Measurements from ENCODE around the gene KRTAP20-2.

The KRTAP20-2 gene

GRCh38 chr21:30628109-30628508 is 6.9 kb upstream of the KRTAP20-2 start:
- no peak for DNase-seq (ENCODE audit: low spot score in 2 of 2)
- Mint-ChIP-seq H3K36me3 (no peaks in the 10 kb centered on the region), H3K4me3 (no peak overlapping the region), H3K9me3 (peaks cover 3% of the 10 kb centered on the region), H3K27ac (no peak overlapping the region), H3K27me3 (no peaks in the 10 kb centered on the region), H3K4me1 (no peaks in the 10 kb centered on the region)
- ATAC-seq (ENCODE audit: low read depth), result no peak

GRCh38 chr21:30629200-30629599 is 5.8 kb upstream of the KRTAP20-2 start:
- DNase-seq (ENCODE audit: low spot score in 2 of 2), result no peak

DNA sequence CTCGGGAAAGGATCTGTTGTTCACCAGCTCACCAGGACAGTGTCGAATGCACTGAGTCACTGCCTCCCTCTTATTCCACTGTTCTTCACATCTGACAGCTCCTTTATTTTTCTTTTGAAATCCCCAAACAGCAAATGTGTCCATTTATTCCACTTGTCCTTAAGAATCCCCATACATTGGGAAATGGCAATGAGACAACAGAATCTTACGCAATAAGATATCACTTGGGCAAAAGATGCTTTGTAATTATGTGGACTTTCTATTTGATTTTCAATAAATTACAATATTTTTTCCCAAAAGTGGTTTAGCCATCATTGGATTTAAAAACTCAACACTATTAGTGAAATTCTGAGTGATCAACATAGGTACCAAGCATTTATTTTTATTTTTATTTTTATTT is 3.7 kb downstream of the KRTAP20-2 start:
- ATAC-seq (ENCODE audit: low read depth) (no peak), DNase-seq (ENCODE audit: low spot score in 2 of 2) (no peak)
- Mint-ChIP-seq H3K27me3 (no peaks in the 10 kb centered on the region), H3K9me3 (peaks cover 3% of the 10 kb centered on the region), H3K36me3 (no peaks in the 10 kb centered on the region), H3K27ac (no peak overlapping the region), H3K4me3 (no peak overlapping the region), H3K4me1 (no peaks in the 10 kb centered on the region)

More at GRCh38 chr21:30629200-30629599, 5.8 kb upstream of the KRTAP20-2 start:
- Mint-ChIP-seq H3K27me3 (no peaks in the 10 kb centered on the region), H3K9me3 (peaks cover 3% of the 10 kb centered on the region), H3K27ac (no peak overlapping the region), H3K4me1 (no peaks in the 10 kb centered on the region), H3K36me3 (no peaks in the 10 kb centered on the region), H3K4me3 (no peak overlapping the region)
- no peak for ATAC-seq (ENCODE audit: low read depth)

DNA sequence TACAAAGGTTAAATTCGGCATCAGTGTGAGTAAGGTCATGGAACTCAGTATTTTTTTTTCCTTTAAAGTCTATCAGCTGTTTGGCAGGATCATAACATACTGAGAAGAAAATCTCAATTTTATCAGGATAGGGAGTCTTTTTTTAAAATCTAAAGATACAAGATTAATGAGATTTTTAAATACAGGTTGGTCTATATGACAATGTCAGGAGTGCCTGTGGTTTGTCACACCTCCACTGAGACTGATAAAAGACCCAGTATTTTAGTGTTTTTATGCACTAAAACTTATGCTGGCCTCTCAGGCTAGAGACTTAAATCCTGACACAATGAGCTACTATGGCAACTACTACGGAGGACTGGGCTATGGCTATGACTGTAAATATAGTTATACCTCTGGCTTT is 7.6 kb downstream of the KRTAP20-2 start, which contains the start of gene KRTAP20-3:
TSS of gene KRTAP20-3 (plus strand) at position 301 of the 400 bp plus-strand sequence.
- no peaks in the 10 kb centered on the region for H3K36me3 Mint-ChIP-seq
- no peaks in the 10 kb centered on the region for H3K27me3 Mint-ChIP-seq
- no peak within 1 kb of the TSS for H3K27ac Mint-ChIP-seq
- ATAC-seq (ENCODE audit: low read depth), result no peak
- H3K4me3 Mint-ChIP-seq, result no peak within 1 kb of the TSS
- peaks cover 10% of the 10 kb centered on the region for H3K9me3 Mint-ChIP-seq
- H3K4me1 Mint-ChIP-seq, result no peaks in the 10 kb centered on the region
- no peak for DNase-seq (ENCODE audit: low spot score in 2 of 2)

- no peak overlapping the region for H3K27ac Mint-ChIP-seq
- DNase-seq (ENCODE audit: low spot score in 2 of 2) (no peak), ATAC-seq (ENCODE audit: low read depth) (no peak)
- H3K4me3 Mint-ChIP-seq, result no peak overlapping the region
- H3K27me3 Mint-ChIP-seq, result no peaks in the 10 kb centered on the region
- no peaks in the 10 kb centered on the region for H3K4me1 Mint-ChIP-seq
- H3K36me3 Mint-ChIP-seq, result no peaks in the 10 kb centered on the region
- peaks cover 12% of the 10 kb centered on the region for H3K9me3 Mint-ChIP-seq
Measured at GRCh38 chr21:30646904-30647414, 12.0 kb downstream of the KRTAP20-2 start.

GRCh38 chr21:30652891-30653290 is 17.9 kb downstream of the KRTAP20-2 start:
- Mint-ChIP-seq H3K4me1 (no peaks in the 10 kb centered on the region), H3K27ac (no peak overlapping the region), H3K27me3 (no peaks in the 10 kb centered on the region), H3K9me3 (peaks cover 12% of the 10 kb centered on the region), H3K4me3 (no peak overlapping the region), H3K36me3 (no peaks in the 10 kb centered on the region)
- ATAC-seq (ENCODE audit: low read depth), result no peak
- DNase-seq (ENCODE audit: low spot score in 2 of 2), result no peak

DNA sequence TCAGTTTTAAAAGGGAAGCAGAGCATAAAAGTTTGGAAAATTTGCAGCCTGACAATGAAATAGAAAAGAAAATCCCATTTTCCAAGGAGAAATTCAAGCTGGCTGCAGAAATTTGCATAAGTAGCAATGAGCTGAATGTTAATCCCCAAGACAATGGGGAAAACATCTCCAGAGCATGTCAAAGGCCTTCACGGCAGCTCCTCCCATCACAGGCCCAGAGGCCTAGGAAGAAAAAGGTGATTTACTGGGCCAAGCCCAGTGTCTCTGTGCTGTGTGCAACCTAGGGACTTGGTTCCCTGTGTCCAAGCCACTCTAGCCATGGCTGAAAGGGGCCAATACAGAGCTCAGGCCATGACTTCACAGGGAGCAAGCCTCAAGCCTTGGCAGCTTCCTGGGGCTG is 33.8 kb downstream of the KRTAP20-2 start:
- Mint-ChIP-seq H3K4me1 (no peaks in the 10 kb centered on the region), H3K4me3 (no peak overlapping the region), H3K9me3 (peaks cover 5% of the 10 kb centered on the region), H3K27me3 (no peaks in the 10 kb centered on the region), H3K27ac (no peak overlapping the region), H3K36me3 (no peaks in the 10 kb centered on the region)
- no peak for ATAC-seq (ENCODE audit: low read depth)
- no peak for DNase-seq (ENCODE audit: low spot score in 2 of 2)

- H3K36me3 Mint-ChIP-seq, result no peaks in the 10 kb centered on the region
- no peaks in the 10 kb centered on the region for H3K4me1 Mint-ChIP-seq
- DNase-seq (ENCODE audit: low spot score in 2 of 2), result no peak
- H3K27ac Mint-ChIP-seq, result no peak overlapping the region
- H3K9me3 Mint-ChIP-seq, result peaks cover 6% of the 10 kb centered on the region
- H3K27me3 Mint-ChIP-seq, result no peaks in the 10 kb centered on the region
- no peak for ATAC-seq (ENCODE audit: low read depth)
- no peak overlapping the region for H3K4me3 Mint-ChIP-seq
Measured at GRCh38 chr21:30672985-30673650, 38.1 kb downstream of the KRTAP20-2 start.

GRCh38 chr21:30674312-30674711 is 39.3 kb downstream of the KRTAP20-2 start:
- Mint-ChIP-seq H3K4me1 (no peaks in the 10 kb centered on the region), H3K4me3 (no peak overlapping the region), H3K27me3 (no peaks in the 10 kb centered on the region), H3K27ac (no peak overlapping the region), H3K36me3 (no peaks in the 10 kb centered on the region), H3K9me3 (peaks cover 6% of the 10 kb centered on the region)
- ATAC-seq (ENCODE audit: low read depth), result no peak
- DNase-seq (ENCODE audit: low spot score in 2 of 2), result no peak

DNA sequence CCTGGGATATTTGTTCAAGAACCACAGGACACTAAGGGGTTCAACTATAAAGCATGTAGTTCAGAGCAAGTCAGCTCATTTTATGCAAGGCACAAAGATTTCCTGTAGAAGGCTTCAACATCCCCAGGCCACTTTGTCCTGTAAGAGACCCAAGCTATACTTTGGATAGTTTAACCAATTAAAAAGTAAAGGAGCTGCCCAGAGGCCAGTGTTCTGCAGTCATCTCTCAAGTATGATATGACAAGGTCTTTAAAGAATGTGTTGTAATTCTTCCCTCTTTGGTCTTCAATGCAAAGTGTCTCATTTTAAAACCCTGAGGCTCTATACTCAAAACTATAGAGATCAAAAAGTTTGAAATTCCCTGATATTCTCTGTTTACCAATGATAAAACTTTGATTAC is 41.7 kb downstream of the KRTAP20-2 start:
- DNase-seq (ENCODE audit: low spot score in 2 of 2) (no peak), ATAC-seq (ENCODE audit: low read depth) (no peak)
- H3K4me3 Mint-ChIP-seq, result no peak overlapping the region
- no peaks in the 10 kb centered on the region for H3K36me3 Mint-ChIP-seq
- H3K27ac Mint-ChIP-seq, result no peak overlapping the region
- no peaks in the 10 kb centered on the region for H3K27me3 Mint-ChIP-seq
- no peaks in the 10 kb centered on the region for H3K4me1 Mint-ChIP-seq
- H3K9me3 Mint-ChIP-seq, result peaks cover 5% of the 10 kb centered on the region

- no peak for ATAC-seq (ENCODE audit: low read depth)
- Mint-ChIP-seq H3K36me3 (no peaks in the 10 kb centered on the region), H3K4me3 (no peak overlapping the region), H3K9me3 (peaks cover 8% of the 10 kb centered on the region), H3K27me3 (no peaks in the 10 kb centered on the region), H3K27ac (no peak overlapping the region), H3K4me1 (no peaks in the 10 kb centered on the region)
- no peak for DNase-seq (ENCODE audit: low spot score in 2 of 2)
Measured at GRCh38 chr21:30680586-30680985, 45.6 kb downstream of the KRTAP20-2 start.

DNA sequence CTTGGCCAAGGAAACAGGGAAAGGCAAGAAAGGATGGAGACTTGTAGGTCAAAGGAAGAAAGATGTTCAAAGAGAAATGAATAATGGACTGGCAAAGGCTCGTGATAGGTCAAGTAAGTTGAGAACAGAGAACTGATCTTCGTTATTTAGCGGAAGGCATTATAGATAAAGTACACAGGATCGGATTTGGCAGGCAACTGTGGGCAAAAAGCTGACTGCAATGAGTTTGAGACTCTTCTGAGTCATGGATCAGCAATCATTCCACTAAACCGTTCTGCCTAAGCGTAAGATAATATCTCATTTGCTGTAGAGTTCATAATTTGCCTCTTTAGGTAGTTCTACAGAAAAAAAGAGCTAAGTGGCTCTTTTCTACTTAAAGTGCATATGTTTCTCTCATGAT is 49.5 kb downstream of the KRTAP20-2 start:
- Mint-ChIP-seq H3K9me3 (peaks cover 8% of the 10 kb centered on the region), H3K27me3 (no peaks in the 10 kb centered on the region), H3K4me1 (no peaks in the 10 kb centered on the region), H3K36me3 (no peaks in the 10 kb centered on the region), H3K27ac (no peak overlapping the region), H3K4me3 (no peak overlapping the region)
- DNase-seq (ENCODE audit: low spot score in 2 of 2) (no peak), ATAC-seq (ENCODE audit: low read depth) (no peak)
